PFSK-1 (cell line): ENCODE measurements around the gene LHFPL5.

Source experiments
- FOXP2 ChIP-seq: optimal IDR thresholded peaks from 2 replicates; pipeline ENCODE3; 2011; ENCODE audit warnings: borderline replicate concordance, control low read depth, inconsistent platforms; ENCODE audit not compliant: insufficient read depth; ENCODE audit errors: extremely low read length, extremely low read depth
- POLR2AphosphoS5 ChIP-seq: IDR thresholded peaks from 2 replicates; pipeline ENCODE4 v1.6.1; 2012; ENCODE audit warnings: low read depth, mild to moderate bottlenecking, control low read depth, low read length, moderate library complexity
- REST ChIP-seq, 2 experiments: IDR thresholded peaks; 2 replicates each; pipeline versions ENCODE4 v1.6.1 to v1.8.0; 2011 to 2012; ENCODE audit warnings: low read depth in 2 of 2, low read length in 2 of 2, control low read depth in 1 of 2, inconsistent platforms in 1 of 2, mild to moderate bottlenecking in 1 of 2, moderate library complexity in 1 of 2; ENCODE audit not compliant: insufficient read depth in 1 of 2
- TAF1 ChIP-seq: IDR thresholded peaks from 2 replicates; pipeline ENCODE4 v1.6.1; 2012; ENCODE audit warnings: low read length, control low read depth, borderline replicate concordance; ENCODE audit not compliant: insufficient read depth

GRCh38 chr6:35817515-35817914 is 12.4 kb downstream of the LHFPL5 start:
- TF ChIP-seq REST (IDR thresholded peaks at IDR 0.05; ENCODE audit: insufficient read depth in 1 of 2, low read depth in 2 of 2, low read length in 2 of 2) = no peak
- no peak for TF ChIP-seq POLR2AphosphoS5
- no peak for TF ChIP-seq TAF1
- no peak for TF ChIP-seq FOXP2
